Neural progenitor cell (in vitro differentiated cells): ENCODE results near the gene ZMYND10. TPM values are rescaled to one million over a fixed set of nuclear protein-coding genes. Genes with fewer than 3 reads are reported as not detected.

Experiments used
- DNase-seq: peaks from one replicate; pipeline ENCODE4 v3.0.0-alpha.2; 2016; ENCODE audit warnings: low spot score
- H2AFZ ChIP-seq: fragments of 200-600 bp; sonication (generic); replicated peaks from 2 replicates; pipeline ENCODE4 v1.6.1; 2016; ENCODE audit warnings: antibody characterized with exemption
- H3F3A ChIP-seq: fragments of 200-600 bp; sonication (generic); 2 replicates; pipeline ENCODE4 v1.6.1; 2016; ENCODE audit warnings: antibody characterized with exemption, low read depth
- H3K27ac ChIP-seq: fragments of 200-600 bp; sonication (generic); 2 replicates; pipeline ENCODE4 v1.5.1; 2016; ENCODE audit warnings: mild to moderate bottlenecking
- H3K27me3 ChIP-seq: fragments of 200-600 bp; sonication (generic); 2 replicates; pipeline ENCODE4 v1.6.1; 2016; ENCODE audit warnings: mild to moderate bottlenecking, moderate library complexity
- H3K36me3 ChIP-seq: fragments of 200-600 bp; sonication (generic); 2 replicates; pipeline ENCODE4 v1.5.1; 2016
- H3K4me1 ChIP-seq: fragments of 200-600 bp; sonication (generic); 2 replicates; pipeline ENCODE4 v1.6.1; 2016; ENCODE audit warnings: mixed run types
- H3K4me2 ChIP-seq: fragments of 200-600 bp; sonication (generic); 2 replicates; pipeline ENCODE4 v1.6.1; 2016
- H3K4me3 ChIP-seq: fragments of 200-600 bp; sonication (generic); 2 replicates; pipeline ENCODE4 v1.5.1; 2016
- H3K79me2 ChIP-seq: fragments of 200-600 bp; sonication (generic); 2 replicates; pipeline ENCODE4 v1.6.1; 2016; ENCODE audit warnings: low read depth
- H3K9ac ChIP-seq: fragments of 200-600 bp; sonication (generic); 2 replicates; pipeline ENCODE4 v1.6.1; 2016
- H3K9me3 ChIP-seq: fragments of 200-600 bp; sonication (generic); 2 replicates; pipeline ENCODE4 v1.5.1; 2016; ENCODE audit warnings: low read depth
- H4K20me1 ChIP-seq: fragments of 200-600 bp; sonication (generic); 2 replicates; pipeline ENCODE4 v1.6.1; 2016; ENCODE audit warnings: low read depth
- H3K27ac Mint-ChIP-seq: 3 replicates; pipeline ENCODE4 v1.8.0; 2021; ENCODE audit warnings: mixed read lengths
- H3K27me3 Mint-ChIP-seq: 2 replicates; pipeline ENCODE4 v1.8.0; 2022; ENCODE audit warnings: low read depth, mild to moderate bottlenecking, inconsistent platforms, moderate library complexity, mixed read lengths; ENCODE audit not compliant: insufficient read depth
- H3K36me3 Mint-ChIP-seq: 3 replicates; pipeline ENCODE4 v1.8.0; 2021; ENCODE audit warnings: mixed read lengths
- H3K4me1 Mint-ChIP-seq: 3 replicates; pipeline ENCODE4 v1.8.0; 2021; ENCODE audit warnings: mixed read lengths
- H3K4me3 Mint-ChIP-seq: 3 replicates; pipeline ENCODE4 v1.8.0; 2021; ENCODE audit warnings: mild to moderate bottlenecking, moderate library complexity, mixed read lengths
- H3K9me3 Mint-ChIP-seq: 3 replicates; pipeline ENCODE4 v1.8.0; 2020; ENCODE audit warnings: mixed read lengths
- EZH2 ChIP-seq: fragments of 200-600 bp; sonication (generic); IDR thresholded peaks from 2 replicates; pipeline ENCODE4 v1.6.1; 2017; ENCODE audit warnings: antibody characterized with exemption, mild to moderate bottlenecking, moderate library complexity
- EZH2phosphoT487 ChIP-seq: fragments of 200-600 bp; sonication (generic); IDR thresholded peaks from 2 replicates; pipeline ENCODE4 v1.6.1; 2017; ENCODE audit warnings: antibody characterized with exemption
- total RNA-seq: library from RNA; depleted of rRNA; stranded (reverse); fragments of >200 nt; gene quantifications from 2 replicates; pipeline ENCODE4 v1.2.3, GENCODE V29; 2015; ENCODE audit warnings: low replicate concordance
- TF ChIP-seq, protein P1 (sequence below): fragments of 200-600 bp; sonication (generic); IDR thresholded peaks from 2 replicates; pipeline ENCODE4 v1.5.1; 2017; ENCODE audit warnings: antibody characterized with exemption, mild to moderate bottlenecking

The ZMYND10 gene
- total RNA-seq, 1 donor from 2014 or later: 0.37 TPM

DNA sequence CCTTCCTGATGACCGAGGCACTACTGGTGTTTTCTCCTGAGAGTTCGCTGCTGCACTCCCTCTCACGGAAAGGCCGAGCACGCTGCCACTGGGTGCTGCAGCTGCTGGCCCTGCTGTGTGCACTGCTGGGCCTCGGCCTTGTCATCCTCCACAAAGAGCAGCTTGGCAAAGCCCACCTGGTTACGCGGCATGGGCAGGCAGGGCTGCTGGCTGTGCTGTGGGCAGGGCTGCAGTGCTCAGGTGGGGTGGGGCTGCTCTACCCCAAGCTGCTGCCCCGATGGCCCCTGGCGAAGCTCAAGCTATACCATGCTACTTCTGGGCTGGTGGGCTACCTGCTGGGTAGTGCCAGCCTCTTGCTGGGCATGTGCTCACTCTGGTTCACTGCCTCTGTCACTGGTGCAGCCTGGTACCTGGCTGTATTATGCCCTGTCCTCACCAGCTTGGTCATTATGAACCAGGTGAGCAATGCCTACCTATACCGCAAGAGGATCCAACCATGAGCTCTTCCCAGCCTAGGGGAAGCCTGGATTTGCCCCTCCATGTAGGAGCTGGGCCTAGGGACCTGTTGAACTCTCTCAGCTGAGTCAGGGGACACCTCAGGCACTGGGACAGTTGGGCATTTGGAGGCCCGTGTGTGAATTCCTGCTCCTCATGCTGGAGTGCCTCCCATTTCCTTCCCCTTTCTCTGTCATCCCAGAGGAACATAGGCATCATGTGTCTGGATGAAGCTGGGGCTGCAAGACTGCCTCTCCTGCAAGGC, 7.9 kb upstream of the ZMYND10 start:
- Histone ChIP-seq H3K4me1 (peaks cover 19% of the 10 kb centered on the region), H3K4me2 (no peak overlapping the region), H3F3A (peaks cover 7% of the 10 kb centered on the region), H3K27me3 (no peaks in the 10 kb centered on the region), H3K36me3 (no peaks in the 10 kb centered on the region), H3K27ac (no peak overlapping the region), H3K9me3 (no peaks in the 10 kb centered on the region), H3K79me2 (peaks cover 39% of the 10 kb centered on the region), H4K20me1 (peaks cover 39% of the 10 kb centered on the region), H2AFZ (no peak overlapping the region), H3K4me3 (no peak overlapping the region), H3K9ac (no peak overlapping the region)
- Mint-ChIP-seq H3K36me3 (peaks cover 10% of the 10 kb centered on the region), H3K4me1 (peaks cover 42% of the 10 kb centered on the region), H3K27ac (no peak overlapping the region), H3K27me3 (peaks cover 13% of the 10 kb centered on the region), H3K9me3 (no peaks in the 10 kb centered on the region), H3K4me3 (no peak overlapping the region)
- no peak for TF ChIP-seq EZH2phosphoT487
- DNase-seq: no peak

- Histone ChIP-seq H3F3A (peaks cover 9% of the 10 kb centered on the region), H3K27ac (no peak overlapping the region)
Observed at GRCh38 chr3:50352781-50353180, 7.2 kb upstream of the ZMYND10 start.

DNA sequence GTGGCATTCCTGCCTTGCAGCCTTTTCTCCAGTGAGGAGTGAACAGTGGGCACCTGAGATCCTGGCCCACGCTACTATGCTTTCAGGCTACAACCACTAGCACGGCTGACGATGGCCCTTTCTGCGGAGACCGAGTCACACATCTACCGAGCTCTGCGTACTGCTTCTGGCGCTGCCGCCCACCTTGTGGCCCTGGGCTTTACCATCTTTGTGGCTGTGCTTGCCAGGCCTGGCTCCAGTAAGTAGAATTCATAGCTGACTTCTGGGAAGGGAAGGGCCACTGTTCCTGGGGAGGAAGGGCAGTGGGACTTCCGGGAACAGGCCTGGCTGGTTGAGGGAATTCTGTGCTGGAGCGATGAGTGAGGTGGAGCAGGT, 5.8 kb upstream of the ZMYND10 start:
- peaks cover 5% of the 10 kb centered on the region for H3K4me1 ChIP-seq
- H2AFZ ChIP-seq: no peak overlapping the region
- peaks cover 27% of the 10 kb centered on the region for H3K4me1 Mint-ChIP-seq
- no peaks in the 10 kb centered on the region for H3K9me3 Mint-ChIP-seq
- H3K36me3 Mint-ChIP-seq: peaks cover 5% of the 10 kb centered on the region
- no peaks in the 10 kb centered on the region for H3K36me3 ChIP-seq
- H3K27me3 ChIP-seq: peaks cover 2% of the 10 kb centered on the region
- no peak overlapping the region for H3K27ac Mint-ChIP-seq
- peak overlapping the region; percentile 93 for H3K4me2 ChIP-seq
- peaks cover 22% of the 10 kb centered on the region for H4K20me1 ChIP-seq
- H3K27me3 Mint-ChIP-seq: peaks cover 8% of the 10 kb centered on the region
- H3K4me3 Mint-ChIP-seq: peak overlapping the region; percentile 94
- H3F3A ChIP-seq: peaks cover 19% of the 10 kb centered on the region
- peak overlapping the region; percentile 84 for H3K4me3 ChIP-seq
- no peak for DNase-seq
- TF ChIP-seq, protein P1, sequence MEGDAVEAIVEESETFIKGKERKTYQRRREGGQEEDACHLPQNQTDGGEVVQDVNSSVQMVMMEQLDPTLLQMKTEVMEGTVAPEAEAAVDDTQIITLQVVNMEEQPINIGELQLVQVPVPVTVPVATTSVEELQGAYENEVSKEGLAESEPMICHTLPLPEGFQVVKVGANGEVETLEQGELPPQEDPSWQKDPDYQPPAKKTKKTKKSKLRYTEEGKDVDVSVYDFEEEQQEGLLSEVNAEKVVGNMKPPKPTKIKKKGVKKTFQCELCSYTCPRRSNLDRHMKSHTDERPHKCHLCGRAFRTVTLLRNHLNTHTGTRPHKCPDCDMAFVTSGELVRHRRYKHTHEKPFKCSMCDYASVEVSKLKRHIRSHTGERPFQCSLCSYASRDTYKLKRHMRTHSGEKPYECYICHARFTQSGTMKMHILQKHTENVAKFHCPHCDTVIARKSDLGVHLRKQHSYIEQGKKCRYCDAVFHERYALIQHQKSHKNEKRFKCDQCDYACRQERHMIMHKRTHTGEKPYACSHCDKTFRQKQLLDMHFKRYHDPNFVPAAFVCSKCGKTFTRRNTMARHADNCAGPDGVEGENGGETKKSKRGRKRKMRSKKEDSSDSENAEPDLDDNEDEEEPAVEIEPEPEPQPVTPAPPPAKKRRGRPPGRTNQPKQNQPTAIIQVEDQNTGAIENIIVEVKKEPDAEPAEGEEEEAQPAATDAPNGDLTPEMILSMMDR: no peak
- no peak for TF ChIP-seq EZH2phosphoT487
- TF ChIP-seq EZH2: no peak
- no peak overlapping the region for H3K27ac ChIP-seq
- H3K9ac ChIP-seq: no peak overlapping the region
- no peaks in the 10 kb centered on the region for H3K9me3 ChIP-seq
- peaks cover 18% of the 10 kb centered on the region for H3K79me2 ChIP-seq

More at GRCh38 chr3:50352781-50353180, 7.2 kb upstream of the ZMYND10 start:
- no peak overlapping the region for H3K27ac Mint-ChIP-seq
- H3K4me3 ChIP-seq: no peak overlapping the region
- H3K79me2 ChIP-seq: peaks cover 33% of the 10 kb centered on the region
- TF ChIP-seq EZH2 (no peak), EZH2phosphoT487 (no peak)
- TF ChIP-seq, protein P1: no peak
- peaks cover 13% of the 10 kb centered on the region for H3K4me1 ChIP-seq
- DNase-seq: no peak
- H3K4me2 ChIP-seq: no peak overlapping the region
- no peak overlapping the region for H3K9ac ChIP-seq
- H3K36me3 ChIP-seq: no peaks in the 10 kb centered on the region
- no peak overlapping the region for H3K4me3 Mint-ChIP-seq
- H3K36me3 Mint-ChIP-seq: peaks cover 5% of the 10 kb centered on the region
- H3K4me1 Mint-ChIP-seq: peaks cover 36% of the 10 kb centered on the region
- H2AFZ ChIP-seq: no peak overlapping the region
- peaks cover 33% of the 10 kb centered on the region for H4K20me1 ChIP-seq
- H3K9me3 Mint-ChIP-seq: no peaks in the 10 kb centered on the region
- no peaks in the 10 kb centered on the region for H3K27me3 ChIP-seq
- H3K27me3 Mint-ChIP-seq: peaks cover 9% of the 10 kb centered on the region
- no peaks in the 10 kb centered on the region for H3K9me3 ChIP-seq
